ENCODE data around the gene TJP3.

The TJP3 gene

DNA sequence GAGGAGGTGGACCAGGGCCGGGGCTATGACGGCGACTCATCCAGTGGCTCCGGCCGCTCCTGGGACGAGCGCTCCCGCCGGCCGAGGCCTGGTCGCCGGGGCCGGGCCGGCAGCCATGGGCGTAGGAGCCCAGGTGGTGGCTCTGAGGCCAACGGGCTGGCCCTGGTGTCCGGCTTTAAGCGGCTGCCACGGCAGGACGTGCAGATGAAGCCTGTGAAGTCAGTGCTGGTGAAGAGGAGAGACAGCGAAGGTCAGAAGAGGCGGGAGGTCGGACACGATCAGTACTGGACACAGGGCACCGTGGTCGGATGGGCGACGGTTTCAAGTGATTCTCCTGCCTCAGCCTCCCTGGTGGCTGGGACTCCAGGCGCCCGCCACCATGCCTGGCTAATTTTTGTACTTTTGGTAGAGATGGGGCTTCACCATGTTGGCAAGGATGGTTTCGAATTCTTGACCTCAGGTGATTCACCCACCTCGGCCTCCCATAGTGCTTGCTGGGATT lies 22.3 kb downstream of the TJP3 start:
- Histone ChIP-seq H3K4me3 (replicated peaks; ENCODE audit: low read depth, low read length) (no peak overlapping the region), H3K27me3 (replicated peaks; ENCODE audit: control insufficient read depth, insufficient read depth, low read length) (no peaks in the 10 kb centered on the region), H3K36me3 (ENCODE audit: control insufficient read depth, insufficient read depth, low read length) (no peaks in the 10 kb centered on the region)
- no peak for DNase-seq (ENCODE audit: extremely low read depth, insufficient read length)
- TF ChIP-seq, protein P1, sequence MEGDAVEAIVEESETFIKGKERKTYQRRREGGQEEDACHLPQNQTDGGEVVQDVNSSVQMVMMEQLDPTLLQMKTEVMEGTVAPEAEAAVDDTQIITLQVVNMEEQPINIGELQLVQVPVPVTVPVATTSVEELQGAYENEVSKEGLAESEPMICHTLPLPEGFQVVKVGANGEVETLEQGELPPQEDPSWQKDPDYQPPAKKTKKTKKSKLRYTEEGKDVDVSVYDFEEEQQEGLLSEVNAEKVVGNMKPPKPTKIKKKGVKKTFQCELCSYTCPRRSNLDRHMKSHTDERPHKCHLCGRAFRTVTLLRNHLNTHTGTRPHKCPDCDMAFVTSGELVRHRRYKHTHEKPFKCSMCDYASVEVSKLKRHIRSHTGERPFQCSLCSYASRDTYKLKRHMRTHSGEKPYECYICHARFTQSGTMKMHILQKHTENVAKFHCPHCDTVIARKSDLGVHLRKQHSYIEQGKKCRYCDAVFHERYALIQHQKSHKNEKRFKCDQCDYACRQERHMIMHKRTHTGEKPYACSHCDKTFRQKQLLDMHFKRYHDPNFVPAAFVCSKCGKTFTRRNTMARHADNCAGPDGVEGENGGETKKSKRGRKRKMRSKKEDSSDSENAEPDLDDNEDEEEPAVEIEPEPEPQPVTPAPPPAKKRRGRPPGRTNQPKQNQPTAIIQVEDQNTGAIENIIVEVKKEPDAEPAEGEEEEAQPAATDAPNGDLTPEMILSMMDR (IDR thresholded peaks at IDR 0.05; ENCODE audit: insufficient read depth, low read length, poor library complexity, severe bottlenecking), result no peak

DNA sequence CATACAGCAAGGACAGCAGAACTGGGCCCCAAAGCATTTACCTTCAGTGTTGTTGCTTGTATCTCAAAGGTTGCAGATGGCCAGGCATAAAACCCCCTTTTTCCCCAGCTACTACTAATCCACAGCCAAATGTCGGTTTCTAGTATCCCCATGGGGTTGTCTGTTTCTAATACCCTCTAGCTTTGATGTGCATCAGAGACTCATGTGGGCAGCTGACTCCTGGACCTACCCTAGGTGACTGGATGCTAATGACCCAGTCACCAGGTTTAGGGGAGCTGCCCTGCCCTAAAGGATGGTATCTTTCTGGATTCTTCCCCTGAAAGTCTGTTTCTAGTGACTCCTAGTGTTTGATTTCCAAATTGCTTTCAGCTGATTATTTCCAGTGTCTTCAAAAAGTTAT lies 23.9 kb downstream of the TJP3 start:
- H3K36me3 ChIP-seq (ENCODE audit: control insufficient read depth, insufficient read depth, low read length), result no peaks in the 10 kb centered on the region
- H3K4me3 ChIP-seq (replicated peaks; ENCODE audit: low read depth, low read length), result no peak overlapping the region
- no peak for DNase-seq (ENCODE audit: extremely low read depth, insufficient read length)
- TF ChIP-seq, protein P1 (IDR thresholded peaks at IDR 0.05; ENCODE audit: insufficient read depth, low read length, poor library complexity, severe bottlenecking), result no peak
- no peaks in the 10 kb centered on the region for H3K27me3 ChIP-seq (replicated peaks; ENCODE audit: control insufficient read depth, insufficient read depth, low read length)

DNA sequence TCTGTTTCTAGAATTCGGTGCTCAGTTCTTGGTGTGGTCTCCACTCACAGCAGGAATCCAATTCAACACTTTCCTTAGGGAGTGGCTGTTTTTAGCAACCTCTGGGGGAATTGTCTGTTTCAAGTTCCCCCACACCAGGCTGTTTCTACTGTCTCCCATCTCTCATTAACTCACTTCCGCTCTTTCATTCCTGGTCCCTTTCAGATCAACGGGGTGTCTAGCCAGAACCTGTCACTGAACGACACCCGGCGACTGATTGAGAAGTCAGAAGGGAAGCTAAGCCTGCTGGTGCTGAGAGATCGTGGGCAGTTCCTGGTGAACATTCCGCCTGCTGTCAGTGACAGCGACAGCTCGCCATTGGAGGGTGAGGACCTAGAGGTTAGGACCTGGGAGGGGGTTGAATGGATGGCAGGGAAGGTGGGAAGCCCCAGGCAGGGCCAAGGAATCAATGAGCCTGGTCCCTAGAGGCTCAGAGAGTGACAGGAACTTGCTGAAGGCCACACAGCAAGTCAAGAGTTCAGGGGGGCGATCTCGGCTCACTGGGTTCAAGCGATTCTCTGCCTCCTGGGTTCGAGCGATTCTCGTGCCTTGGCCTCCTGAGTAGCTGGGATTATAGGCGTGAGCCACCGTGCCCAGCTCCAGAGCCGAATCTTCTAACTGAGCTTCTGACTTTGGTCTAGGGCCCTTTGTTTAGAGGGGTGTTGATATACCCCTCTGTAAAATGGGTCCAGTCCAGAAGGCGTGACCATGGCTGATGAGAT lies 25.5 kb downstream of the TJP3 start:
- no peaks in the 10 kb centered on the region for H3K27me3 ChIP-seq (replicated peaks; ENCODE audit: control insufficient read depth, insufficient read depth, low read length)

DNA sequence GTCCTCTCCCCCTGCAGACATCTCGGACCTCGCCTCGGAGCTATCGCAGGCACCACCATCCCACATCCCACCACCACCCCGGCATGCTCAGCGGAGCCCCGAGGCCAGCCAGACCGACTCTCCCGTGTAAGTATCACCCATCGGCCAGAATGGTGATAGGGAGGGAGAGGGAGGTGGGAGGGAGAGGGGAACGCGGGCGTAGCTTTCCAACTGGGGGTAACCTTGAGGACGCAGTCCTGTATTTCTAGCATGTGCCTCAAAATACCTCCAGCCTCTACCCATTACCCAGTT lies 26.1 kb downstream of the TJP3 start:
- H3K27me3 ChIP-seq (replicated peaks; ENCODE audit: control insufficient read depth, insufficient read depth, low read length), result no peaks in the 10 kb centered on the region
- no peaks in the 10 kb centered on the region for H3K36me3 ChIP-seq (ENCODE audit: control insufficient read depth, insufficient read depth, low read length)
- no peak for DNase-seq (ENCODE audit: extremely low read depth, insufficient read length)
- TF ChIP-seq, protein P1 (IDR thresholded peaks at IDR 0.05; ENCODE audit: insufficient read depth, low read length, poor library complexity, severe bottlenecking), result no peak
- H3K4me3 ChIP-seq (replicated peaks; ENCODE audit: low read depth, low read length), result no peak overlapping the region

More for the DNA sequence above, 25.5 kb downstream of the TJP3 start:
- H3K4me3 ChIP-seq (replicated peaks; ENCODE audit: low read depth, low read length), result no peak overlapping the region
- no peaks in the 10 kb centered on the region for H3K36me3 ChIP-seq (ENCODE audit: control insufficient read depth, insufficient read depth, low read length)
- no peak for DNase-seq (ENCODE audit: extremely low read depth, insufficient read length)
- TF ChIP-seq, protein P1 (IDR thresholded peaks at IDR 0.05; ENCODE audit: insufficient read depth, low read length, poor library complexity, severe bottlenecking), result no peak

DNA sequence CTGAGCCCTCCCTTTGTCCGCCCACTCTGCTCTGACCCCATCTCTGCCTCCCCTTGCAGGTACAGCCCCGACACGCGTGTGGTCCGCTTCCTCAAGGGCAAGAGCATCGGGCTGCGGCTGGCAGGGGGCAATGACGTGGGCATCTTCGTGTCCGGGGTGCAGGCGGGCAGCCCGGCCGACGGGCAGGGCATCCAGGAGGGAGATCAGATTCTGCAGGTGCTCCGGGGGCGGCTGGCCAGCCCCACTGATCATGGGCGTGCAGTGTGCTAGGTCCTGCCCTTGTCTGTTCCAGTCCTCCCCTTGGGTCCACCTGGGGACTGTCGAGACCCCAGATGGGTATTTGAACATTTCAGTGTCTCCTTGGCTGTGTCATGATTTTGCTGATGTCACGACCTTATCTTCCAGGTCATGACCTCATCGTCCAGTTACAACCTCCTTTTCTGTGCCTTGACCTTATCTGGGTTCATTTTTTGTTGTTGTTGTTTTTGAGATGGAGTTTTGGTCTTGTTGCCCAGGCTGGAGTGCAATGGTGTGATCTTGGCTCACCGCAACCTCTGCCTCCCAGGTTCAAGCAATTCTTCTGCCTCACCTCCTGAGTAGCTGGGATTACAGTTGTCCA lies 28.0 kb downstream of the TJP3 start:
- no peaks in the 10 kb centered on the region for H3K27me3 ChIP-seq (replicated peaks; ENCODE audit: control insufficient read depth, insufficient read depth, low read length)
- TF ChIP-seq, protein P1 (IDR thresholded peaks at IDR 0.05; ENCODE audit: insufficient read depth, low read length, poor library complexity, severe bottlenecking), result no peak
- DNase-seq (ENCODE audit: extremely low read depth, insufficient read length), result no peak
- H3K4me3 ChIP-seq (replicated peaks; ENCODE audit: low read depth, low read length), result no peak overlapping the region
- H3K36me3 ChIP-seq (ENCODE audit: control insufficient read depth, insufficient read depth, low read length), result no peaks in the 10 kb centered on the region
